Measurements from ENCODE around the gene PMEPA1. TPM values are rescaled to one million over a fixed set of nuclear protein-coding genes. Genes with fewer than 3 reads are reported as not detected.

The PMEPA1 gene
- total RNA-seq, 1 donor from 2014 or later, result 62.5 TPM

- no peak for TF ChIP-seq CTCF (conservative IDR thresholded peaks at IDR 0.05; ENCODE audit: low read depth, low read length)
- no peak for DNase-seq (ENCODE audit: low read depth)
These were observed 43.7 kb upstream of the PMEPA1 start for GRCh38 chr20:57753332-57754164.

GRCh38 chr20:57751411-57751810 lies 41.6 kb upstream of the PMEPA1 start:
- no peak for TF ChIP-seq CTCF (conservative IDR thresholded peaks at IDR 0.05; ENCODE audit: low read depth, low read length)
- H3K4me3 ChIP-seq (ENCODE audit: low read depth, low read length), result no peak overlapping the region
- no peak for DNase-seq (ENCODE audit: low read depth)

More at GRCh38 chr20:57753332-57754164, 43.7 kb upstream of the PMEPA1 start:
- H3K4me3 ChIP-seq (ENCODE audit: low read depth, low read length), result no peak overlapping the region

- H3K4me3 ChIP-seq (ENCODE audit: low read depth, low read length), result no peak overlapping the region
- DNase-seq (ENCODE audit: low read depth), result no peak
- no peak for TF ChIP-seq CTCF (conservative IDR thresholded peaks at IDR 0.05; ENCODE audit: low read depth, low read length)
These were observed 40.1 kb upstream of the PMEPA1 start for GRCh38 chr20:57749869-57750268.

- no peak for TF ChIP-seq CTCF (conservative IDR thresholded peaks at IDR 0.05; ENCODE audit: low read depth, low read length)
These were observed 39.4 kb upstream of the PMEPA1 start for GRCh38 chr20:57749131-57749690.

DNA sequence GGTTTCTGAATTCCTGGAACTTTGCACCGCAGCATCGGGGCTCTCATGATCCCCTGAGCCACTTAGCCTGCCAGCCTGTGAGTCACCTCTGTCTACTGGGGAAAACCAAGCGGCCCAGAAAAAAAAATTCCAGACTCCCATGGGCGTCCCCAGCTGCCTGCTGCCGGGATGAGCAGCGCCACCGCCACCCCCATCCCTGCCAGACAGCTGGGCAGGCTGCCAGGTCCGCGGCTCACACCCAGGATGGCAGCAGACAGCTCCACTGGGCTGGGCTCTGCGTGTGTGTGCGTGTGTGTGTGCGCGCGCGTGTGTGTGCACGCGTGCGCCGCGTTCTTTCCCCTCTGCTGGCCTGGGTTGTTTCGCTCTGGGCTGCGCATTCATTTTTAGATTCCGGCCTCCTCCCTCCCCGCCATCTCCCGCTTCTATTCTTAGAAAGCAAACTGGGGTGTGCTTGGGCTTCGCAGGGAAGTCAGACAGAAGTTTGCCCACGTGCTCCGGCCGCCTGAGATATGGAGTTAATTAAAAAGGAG lies 38.9 kb upstream of the PMEPA1 start:
- TF ChIP-seq CTCF (conservative IDR thresholded peaks at IDR 0.05; ENCODE audit: low read depth, low read length), result no peak
- DNase-seq (ENCODE audit: low read depth), result peak; percentile 66
- H3K4me3 ChIP-seq (ENCODE audit: low read depth, low read length), result peak overlapping the region; percentile 51

More at GRCh38 chr20:57749131-57749690, 39.4 kb upstream of the PMEPA1 start:
- DNase-seq (ENCODE audit: low read depth), result no peak
- H3K4me3 ChIP-seq (ENCODE audit: low read depth, low read length), result peak overlapping the region; percentile 51

GRCh38 chr20:57747861-57748481 lies 38.2 kb upstream of the PMEPA1 start:
- peak overlapping the region; percentile 51 for H3K4me3 ChIP-seq (ENCODE audit: low read depth, low read length)
- DNase-seq (ENCODE audit: low read depth), result no peak
- TF ChIP-seq CTCF (conservative IDR thresholded peaks at IDR 0.05; ENCODE audit: low read depth, low read length), result no peak
